GM21528 (cell line): ENCODE results near the gene ABI2.
A peak's percentile ranks its signal among the peaks of the same experiment; 100 is the strongest.

Experiments used
- ATAC-seq: cut with Tn5 transposase; IDR thresholded peaks from one replicate; pipeline ENCODE4 v1.9.1; 2021; ENCODE audit warnings: mild to moderate bottlenecking, moderate library complexity; ENCODE audit not compliant: unreplicated experiment, low FRiP score

The ABI2 gene

GRCh38 chr2:203463266-203463678, 135.1 kb downstream of the ABI2 start:
- ATAC-seq: no peak

DNA sequence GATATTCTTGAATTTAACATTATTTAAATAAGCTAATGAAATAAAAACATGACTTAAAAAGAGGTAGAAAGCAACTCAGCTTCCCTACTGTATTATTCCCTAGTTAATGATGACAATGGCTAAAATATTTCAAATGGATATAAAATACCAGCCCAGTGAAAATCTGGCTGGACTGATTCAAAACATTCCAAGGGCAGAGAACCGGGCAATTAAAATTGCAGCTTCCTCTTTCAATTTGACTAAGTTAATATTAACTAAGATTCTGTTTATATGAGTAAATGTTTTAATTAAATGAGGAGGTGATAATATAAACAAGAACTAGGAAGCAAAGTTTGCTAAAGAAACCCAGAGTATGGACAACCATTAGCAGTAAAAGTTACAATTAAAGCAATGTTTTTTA, 141.4 kb downstream of the ABI2 start:
- no peak for ATAC-seq

DNA sequence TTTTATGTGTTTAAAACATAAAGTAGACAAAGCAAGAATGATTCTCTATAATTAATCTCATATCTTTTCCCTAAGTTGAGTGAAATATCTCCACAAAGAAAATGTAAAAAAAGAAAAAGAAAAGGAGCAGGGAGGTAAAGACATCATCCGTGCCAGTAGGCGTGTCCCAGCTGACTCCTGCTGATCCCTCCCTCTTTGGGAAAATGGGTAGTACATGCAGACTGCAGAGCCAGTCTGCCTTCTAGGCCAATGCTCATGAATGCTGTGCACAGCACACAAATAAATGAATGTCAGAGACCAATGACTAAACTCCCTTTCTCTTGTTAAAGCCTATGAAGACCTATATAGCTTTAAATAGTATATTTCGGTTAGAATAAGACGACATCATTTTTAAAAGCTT, 142.2 kb downstream of the ABI2 start:
- no peak for ATAC-seq

GRCh38 chr2:203471323-203471722, 143.1 kb downstream of the ABI2 start:
- ATAC-seq: no peak

DNA sequence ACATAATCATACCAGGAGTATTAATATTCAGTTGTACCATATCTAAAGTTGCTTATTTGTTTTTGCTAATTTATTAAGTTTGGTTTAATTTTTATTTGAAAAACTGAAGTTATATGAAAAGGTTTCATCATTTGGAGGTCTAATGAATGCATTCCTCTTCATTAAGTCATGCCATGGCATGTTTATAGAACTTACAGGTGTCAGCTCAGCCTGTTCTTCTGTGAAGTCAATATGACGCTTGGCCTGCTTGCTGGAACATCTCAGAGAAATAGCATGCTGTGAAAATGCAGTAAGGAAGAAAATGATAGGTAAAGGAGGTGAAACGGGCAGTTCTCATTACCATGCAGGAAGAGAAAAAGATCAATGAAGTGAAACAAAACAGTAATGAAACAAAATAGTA, 148.7 kb downstream of the ABI2 start:
- no peak for ATAC-seq

GRCh38 chr2:203480623-203481022, 152.4 kb downstream of the ABI2 start:
- no peak for ATAC-seq

DNA sequence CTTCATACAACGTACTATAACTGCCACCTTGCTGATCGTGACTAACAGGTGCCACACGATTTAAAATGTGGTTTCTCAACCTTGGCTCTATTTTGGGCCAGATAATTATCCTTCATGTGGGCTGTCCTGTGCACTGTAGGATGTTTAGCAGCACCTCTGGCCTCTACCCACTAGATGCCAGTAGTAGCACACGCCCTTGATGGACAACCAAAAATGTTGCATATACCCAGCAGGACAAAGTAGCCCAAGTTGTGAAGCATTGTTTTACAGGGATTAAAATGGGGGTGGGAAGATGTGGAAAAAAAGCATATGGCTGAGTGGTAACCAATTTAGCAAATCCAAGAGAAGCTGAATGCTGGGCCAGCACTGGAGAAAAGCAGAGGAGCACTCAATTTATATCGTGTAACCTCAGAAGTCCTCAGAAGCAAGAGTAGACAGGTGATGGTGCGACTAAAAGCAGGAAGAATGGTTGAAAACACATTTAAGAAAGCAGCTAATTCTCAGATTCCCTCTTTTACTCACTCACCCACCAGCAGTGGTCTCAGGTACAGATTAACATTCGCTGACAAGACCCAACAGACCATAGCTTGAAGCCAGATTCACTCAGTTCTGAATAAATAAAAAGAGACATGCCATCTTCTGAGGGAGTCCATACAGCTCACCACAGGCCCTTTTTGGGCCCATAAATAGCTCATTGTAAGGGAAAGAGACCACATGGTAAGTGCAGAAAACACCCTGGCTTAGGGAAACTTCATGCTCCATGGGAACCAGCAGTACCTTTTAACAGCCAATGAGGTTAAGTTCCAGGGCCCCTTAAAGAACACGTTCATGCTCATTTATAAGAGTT, 156.3 kb downstream of the ABI2 start:
- ATAC-seq: peak; percentile 64

DNA sequence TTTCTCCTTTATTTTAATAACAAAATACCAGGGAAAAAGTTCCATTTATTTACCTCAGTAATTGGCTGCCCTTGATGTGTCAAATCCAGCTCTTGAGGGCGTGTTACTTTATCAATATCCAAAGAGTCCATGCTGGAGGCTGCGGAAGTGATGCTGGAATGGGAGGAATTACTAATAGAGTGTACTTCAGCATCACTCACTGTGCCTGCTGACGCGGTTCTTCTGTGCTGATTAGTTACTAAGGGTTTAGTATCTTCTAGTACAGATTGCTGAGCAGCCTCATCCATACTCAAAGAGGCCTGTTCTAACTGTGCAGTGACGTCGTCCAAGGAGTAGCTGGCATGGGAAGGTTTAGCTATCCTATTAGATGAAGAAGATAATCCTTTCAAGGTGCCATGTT, 161.3 kb downstream of the ABI2 start:
- ATAC-seq: no peak

DNA sequence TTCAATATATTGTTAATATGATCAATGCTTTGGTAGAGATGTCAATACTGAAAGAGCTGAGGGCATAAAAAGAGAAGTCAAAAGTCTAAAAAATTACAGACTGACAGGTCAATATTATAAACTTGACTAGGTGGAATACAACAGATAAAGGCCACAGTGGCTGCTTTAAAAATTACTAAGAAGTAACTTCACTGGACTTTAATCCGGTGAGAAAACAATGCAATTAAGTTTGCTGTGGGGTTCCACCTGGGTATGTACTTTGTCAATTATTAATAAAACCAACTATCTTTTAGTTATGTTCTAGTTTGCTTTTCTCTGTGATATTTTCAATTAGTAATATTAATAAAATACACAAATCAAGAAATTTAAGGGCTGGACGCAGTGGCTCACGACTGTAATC, 162.2 kb downstream of the ABI2 start:
- ATAC-seq: no peak

GRCh38 chr2:203492965-203493364, 164.8 kb downstream of the ABI2 start:
- ATAC-seq: no peak
